Body of pancreas (tissue), 4 donors: ENCODE data around the gene INPP5J.

ENCODE experiments used
- CTCF ChIP-seq, 7 experiments: fragments of 450-650 bp in 4 of 7; fragments of 200-600 bp in 3 of 7; sonication (generic) in 3 of 7; IDR thresholded peaks; one replicate each; pipeline ENCODE4 v1.5.1; 2016 to 2019; ENCODE audit warnings: antibody characterized with exemption in 7 of 7
- POLR2A ChIP-seq, 3 donors: fragments of 450-650 bp; IDR thresholded peaks; one replicate each; pipeline ENCODE4 v1.6.1; 2016; ENCODE audit warnings: antibody characterized with exemption in 3 of 3, mild to moderate bottlenecking in 2 of 3

GRCh38 chr22:31143537-31143936 is 20.8 kb downstream of the INPP5J start:
- TF ChIP-seq POLR2A (IDR thresholded peaks at IDR 0.05) (no peak), CTCF (IDR thresholded peaks at IDR 0.05) (no peak)
